Hematopoietic multipotent progenitor cell treated with erythropoietin and hydrocortisone succinate and interleukin-3 and kit ligand, for 8 days (in vitro differentiated cells): Measurements from ENCODE around the gene ALKBH5.

Source experiments
- DNase-seq: peaks from one replicate; pipeline ENCODE4 v3.0.0-alpha.2; 2015

ALKBH5 gene

DNA sequence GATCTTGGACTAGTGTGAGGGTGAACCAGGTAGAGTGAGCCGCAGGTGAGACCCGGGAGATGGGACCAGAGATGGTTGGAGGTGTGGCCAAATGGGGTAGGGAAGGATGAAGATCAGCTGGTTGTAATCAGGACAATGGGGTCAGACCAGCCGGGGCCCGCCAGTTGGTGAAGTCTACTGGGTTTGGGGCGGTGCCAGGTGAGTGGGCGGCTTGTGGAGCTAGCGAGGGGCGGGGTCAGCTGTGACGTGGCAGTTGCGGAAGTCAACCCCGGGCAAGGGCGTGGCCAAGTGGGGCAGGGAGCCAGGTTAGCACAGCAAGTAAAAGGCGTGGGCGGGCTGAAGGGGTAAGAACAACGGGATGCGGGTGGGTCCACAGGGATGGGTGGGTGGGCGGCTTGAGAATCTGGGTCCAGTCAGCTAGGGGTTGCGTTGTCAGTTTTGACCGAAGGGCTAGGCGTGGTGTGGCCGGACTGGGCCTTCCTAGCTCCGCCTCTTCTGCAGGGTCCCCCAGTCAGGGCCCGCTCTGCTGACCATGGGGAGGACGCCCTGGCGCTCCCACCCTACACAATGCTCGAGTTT is 25.5 kb upstream of the ALKBH5 start:
- peak; percentile 89 for DNase-seq

- no peak for DNase-seq
Measured at GRCh38 chr17:18159551-18160120, 24.0 kb upstream of the ALKBH5 start.

GRCh38 chr17:18160128-18160856 is 23.3 kb upstream of the ALKBH5 start:
- DNase-seq, result no peak

DNA sequence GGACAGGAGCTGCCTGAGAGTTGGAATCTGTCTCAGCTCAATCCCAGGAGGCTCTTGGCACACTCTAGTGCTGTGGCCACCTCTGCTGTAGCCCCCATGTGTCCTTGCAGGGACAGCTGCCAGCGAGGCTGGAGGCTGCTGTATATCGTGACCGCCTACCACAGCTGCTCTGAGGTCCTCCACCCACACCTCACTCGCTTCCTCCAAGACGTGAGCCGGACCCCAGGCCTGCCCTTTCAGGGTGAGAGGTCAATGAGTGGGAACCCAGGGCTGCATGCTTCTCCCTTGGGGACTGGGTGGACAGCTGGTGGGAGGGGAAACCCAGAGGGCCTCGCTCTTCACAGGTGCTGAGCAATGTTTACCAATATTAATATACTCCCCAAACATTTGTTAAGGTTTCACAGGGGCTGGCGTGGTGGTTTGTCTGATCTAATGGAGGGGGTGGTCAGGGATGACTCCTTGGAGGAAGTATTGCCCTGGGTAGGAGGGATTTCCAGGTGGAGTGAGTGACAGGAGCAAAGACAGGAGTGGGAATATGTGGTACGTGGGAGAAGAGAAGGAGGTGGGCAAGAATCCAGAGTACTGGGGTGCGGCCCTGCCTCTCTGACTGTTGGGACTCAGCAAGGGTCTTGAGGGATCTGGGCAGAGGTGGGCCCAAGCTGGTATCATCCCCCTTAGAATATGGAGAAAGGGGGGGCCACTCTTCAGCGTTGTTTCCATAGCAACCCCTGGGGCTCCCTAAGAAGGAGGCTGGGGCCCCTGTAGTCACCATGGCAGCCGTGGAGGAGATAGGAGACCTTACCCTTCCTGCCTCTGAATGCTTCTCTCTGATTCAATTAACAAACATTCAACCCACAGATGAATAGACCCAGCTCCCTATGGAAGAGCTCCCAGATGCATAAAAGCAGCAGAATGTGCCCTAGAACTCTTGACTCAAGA is 22.2 kb upstream of the ALKBH5 start:
- no peak for DNase-seq

DNA sequence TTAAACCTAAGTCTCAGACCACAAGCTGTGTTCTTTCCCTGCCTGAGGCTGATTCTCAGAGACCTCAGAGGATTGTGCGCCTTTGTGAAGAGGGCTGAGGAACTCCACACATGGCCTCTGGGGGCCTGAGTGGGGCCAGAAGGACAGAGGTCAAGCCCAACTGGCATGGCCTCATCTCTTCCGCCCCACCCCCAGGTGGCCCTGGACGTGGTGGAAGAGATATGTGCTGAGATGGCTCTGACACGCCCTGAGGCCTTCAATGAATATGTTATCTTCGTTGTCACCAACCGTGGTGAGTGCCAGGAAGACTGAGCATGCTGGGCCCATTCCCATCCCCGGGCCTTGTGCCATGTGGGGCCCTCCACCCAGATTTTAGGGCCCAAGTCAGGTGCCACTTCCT is 20.1 kb upstream of the ALKBH5 start:
- DNase-seq, result peak; percentile 64

DNA sequence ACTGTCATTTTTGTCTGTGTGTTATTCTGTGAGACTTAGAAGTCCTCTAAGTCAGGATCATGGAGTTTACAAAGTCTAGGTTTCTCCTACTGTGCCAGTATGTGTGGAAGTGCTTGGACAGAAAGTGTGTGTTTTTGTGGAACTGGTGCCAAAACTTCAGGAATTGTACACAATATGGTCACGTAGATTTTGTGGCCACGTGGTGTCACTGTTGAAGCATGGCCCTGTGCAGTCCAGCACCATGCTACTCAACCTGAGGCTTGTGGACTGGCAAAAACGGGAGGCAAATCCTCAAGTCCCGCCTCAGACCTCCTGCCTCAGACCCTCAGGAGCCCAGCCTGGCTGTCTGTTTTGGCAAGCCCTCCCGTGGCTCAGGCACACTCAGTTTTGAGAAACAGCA is 16.7 kb upstream of the ALKBH5 start:
- DNase-seq, result peak; percentile 13

- no peak for DNase-seq
Measured at GRCh38 chr17:18167421-18167820, 16.2 kb upstream of the ALKBH5 start.

- DNase-seq, result no peak
Measured at GRCh38 chr17:18172531-18173278, 10.9 kb upstream of the ALKBH5 start.

GRCh38 chr17:18173740-18174139 is 9.9 kb upstream of the ALKBH5 start:
- no peak for DNase-seq

GRCh38 chr17:18176176-18176575 is 7.5 kb upstream of the ALKBH5 start:
- no peak for DNase-seq

DNA sequence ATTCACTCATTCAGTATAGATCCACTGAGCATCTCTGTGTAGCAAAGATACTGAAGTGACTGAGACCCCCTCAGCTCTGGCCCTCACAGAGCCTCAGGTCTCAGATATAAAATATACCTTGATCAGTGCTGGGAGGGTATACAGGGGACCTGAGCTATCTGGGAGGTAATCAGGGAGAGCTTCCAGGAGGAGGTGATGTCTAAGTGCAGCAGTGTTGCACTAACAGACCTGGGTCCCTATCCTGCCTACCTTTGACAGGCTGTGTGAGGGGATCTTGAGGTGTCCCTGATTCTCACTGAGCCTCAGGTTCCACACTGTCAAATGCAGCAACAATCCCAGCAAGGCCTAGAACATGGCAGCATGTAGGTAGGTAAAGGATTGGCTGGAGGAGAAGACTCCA is 6.5 kb upstream of the ALKBH5 start:
- no peak for DNase-seq

DNA sequence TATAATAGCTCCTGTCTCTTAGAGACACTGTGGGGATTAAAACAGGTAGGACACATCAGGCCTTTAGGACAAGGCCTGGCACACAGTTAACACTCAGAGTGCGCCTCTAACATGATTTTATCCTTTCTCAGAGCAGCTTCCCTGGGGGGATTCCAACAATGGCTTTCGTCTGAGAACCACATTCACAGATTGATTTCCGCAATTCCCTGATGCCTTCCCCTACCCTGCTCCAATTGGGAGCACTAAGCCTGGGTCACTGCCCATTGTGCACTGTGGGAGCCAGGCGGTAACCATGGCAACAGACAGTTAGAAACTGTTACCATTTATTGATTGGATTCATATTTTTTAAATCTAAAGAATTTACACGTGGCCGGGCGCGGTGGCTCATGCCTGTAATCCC is 5.9 kb upstream of the ALKBH5 start:
- no peak for DNase-seq

DNA sequence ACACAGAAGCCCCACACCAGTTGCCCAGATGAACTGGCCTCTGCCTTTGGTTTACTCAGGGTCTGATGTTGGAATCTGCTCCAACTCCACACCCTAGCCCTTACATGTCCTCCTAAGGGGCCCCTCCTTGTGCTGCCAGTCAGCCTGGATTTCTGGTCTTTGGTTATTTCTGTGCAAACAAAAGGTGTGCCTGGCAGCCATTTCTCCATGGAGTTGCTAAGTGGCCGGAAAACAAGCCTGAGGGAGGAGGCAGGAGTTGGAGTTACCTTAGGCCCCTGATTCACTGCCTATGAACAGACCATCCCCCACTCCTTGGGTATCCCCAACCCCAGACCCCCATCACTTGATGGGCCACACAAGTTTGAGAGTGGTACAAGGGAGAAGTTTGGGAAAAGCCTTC is 4.4 kb upstream of the ALKBH5 start:
- no peak for DNase-seq

DNA sequence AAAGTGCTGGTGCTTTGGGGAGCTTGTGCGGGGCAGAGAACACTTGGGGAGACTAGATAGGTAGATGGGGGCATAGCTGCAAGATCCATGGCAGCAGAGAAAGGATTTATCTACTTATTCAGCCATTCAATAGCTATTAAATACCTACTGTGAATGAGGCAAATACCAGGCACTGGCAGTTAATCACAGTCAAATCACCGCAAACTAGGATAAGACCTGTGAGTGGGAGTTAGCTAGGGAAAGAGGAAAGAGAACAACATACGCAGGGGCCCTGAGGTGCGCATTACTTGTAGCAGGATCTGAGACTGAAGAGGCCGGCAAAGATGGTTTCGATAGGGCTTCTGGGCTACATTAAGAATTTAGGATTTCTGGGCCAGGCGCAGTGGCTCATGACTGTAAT is 3.8 kb upstream of the ALKBH5 start:
- DNase-seq, result no peak

GRCh38 chr17:18181358-18181757 is 2.3 kb upstream of the ALKBH5 start:
- DNase-seq, result no peak

DNA sequence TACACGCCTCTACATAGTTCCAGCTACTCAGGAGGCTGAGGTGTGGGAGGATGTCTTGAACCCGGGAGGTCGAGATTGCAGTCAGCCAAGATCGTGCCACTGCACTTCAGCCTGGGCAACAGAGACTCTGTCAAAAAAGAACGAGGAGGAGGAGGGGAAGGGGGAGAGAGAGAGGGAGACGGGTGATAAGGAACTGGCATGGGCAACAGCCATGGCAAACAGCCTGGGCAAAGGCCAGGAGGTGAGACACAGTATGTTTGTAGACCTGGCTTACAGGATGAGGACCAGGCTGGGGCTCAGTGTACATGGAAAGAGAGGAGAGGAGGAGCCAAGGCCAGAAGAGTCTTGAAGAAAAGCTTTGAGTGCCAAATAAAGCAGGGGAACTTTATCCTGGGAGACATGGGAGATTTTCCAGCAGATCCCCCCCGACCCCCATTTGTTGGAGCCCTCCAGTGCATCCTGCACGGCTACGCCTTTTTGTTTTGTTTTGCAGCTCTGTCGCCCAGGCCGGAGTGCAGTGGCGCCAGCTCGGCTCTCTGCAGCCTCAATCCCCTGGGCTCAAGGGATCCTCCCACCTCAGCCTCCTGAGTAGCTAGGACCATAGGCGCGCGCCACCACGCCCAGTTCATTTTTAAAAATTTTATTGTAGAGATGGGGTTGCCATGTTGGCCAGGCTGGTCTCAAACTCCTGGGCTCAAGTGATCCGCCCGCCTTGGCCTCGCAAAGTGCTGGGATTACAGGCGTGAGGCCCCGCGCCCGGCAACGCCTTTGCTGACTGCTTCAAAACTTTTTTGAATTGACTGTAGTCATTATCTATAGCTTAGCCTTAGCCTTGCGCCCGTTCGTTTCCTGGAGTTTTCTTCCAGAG is 1.3 kb upstream of the ALKBH5 start:
- peak; percentile 64 for DNase-seq

DNA sequence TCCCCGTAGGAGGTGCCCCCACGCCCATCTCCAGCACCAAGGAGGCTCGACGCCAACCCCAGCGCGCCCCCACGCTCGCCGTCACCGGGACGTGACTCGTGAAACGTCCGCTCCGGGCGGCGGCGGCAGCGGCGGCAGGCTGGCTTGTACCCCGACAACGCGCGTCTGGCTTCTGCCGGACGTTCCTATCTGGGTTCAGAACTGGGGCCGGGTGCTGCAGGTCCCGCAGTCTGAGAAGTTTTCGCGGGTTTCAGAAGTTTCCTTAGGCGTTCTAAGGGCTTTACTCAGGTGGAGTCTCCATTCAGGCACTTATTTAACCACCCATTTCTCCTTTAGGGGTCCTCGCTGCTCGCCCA is 672 bp upstream of the ALKBH5 start:
- peak; percentile 88 for DNase-seq

GRCh38 chr17:18184143-18185031 is 759 bp downstream of the ALKBH5 start:
- DNase-seq, result peak; percentile 44

GRCh38 chr17:18185391-18185790 is 1.8 kb downstream of the ALKBH5 start:
- no peak for DNase-seq

DNA sequence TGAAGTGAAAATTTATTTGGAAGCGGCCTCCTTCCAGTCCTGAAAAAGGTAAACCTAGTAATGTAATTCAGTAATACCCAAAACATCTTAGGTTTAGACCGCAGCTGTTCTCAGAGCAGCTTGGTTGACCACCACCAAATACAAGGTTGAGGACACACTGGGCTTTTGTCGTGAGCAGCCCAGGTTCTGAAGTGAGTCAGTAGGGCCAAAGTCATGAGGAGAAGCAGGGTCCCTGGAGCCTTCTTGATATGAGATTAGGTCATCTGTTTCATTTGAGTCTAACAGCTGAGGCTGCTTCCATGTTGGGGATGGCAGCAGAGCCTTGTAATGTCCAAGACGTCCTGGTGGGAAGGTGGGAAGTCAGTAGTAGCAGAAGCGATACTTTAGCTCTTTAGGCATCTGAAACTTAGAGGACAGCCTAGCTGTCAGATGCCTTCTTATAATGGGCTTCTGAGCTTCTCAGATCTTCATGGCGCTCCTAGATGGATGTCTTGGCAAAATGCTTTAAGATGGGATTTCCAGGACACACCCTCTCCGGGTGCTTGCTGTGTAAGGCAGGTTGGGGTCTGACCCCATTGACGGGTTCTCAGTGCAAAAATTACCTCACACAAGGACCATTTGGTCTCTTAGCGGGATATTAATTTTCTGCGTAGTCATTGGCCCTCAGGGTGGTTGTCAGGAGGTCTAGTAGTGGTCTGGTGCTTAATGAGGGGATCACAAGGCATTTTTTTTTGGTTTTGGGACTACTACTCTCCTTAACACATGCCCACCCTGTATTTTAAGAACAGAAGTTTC is 2.4 kb downstream of the ALKBH5 start:
- DNase-seq, result no peak
